Trophoblast cell (in vitro differentiated cells and primary cell): ENCODE results near the gene ATF6.

Source experiments
- DNase-seq, 2 donors: peaks; one replicate each; pipeline ENCODE4 v3.0.0-alpha.2; 2016
- H2AFZ ChIP-seq: 2 replicates; pipeline ENCODE4 v1.6.1; 2013; ENCODE audit warnings: low read length, moderate library complexity, mild to moderate bottlenecking; ENCODE audit not compliant: insufficient read depth, poor library complexity
- H2AK5ac ChIP-seq: 2 replicates; pipeline ENCODE4 v1.6.1; 2013; ENCODE audit warnings: mild to moderate bottlenecking, low read length
- H2BK120ac ChIP-seq: 2 replicates; pipeline ENCODE4 v1.6.1; 2013; ENCODE audit warnings: low read length, mild to moderate bottlenecking, moderate library complexity; ENCODE audit not compliant: insufficient read depth, poor library complexity
- H2BK12ac ChIP-seq: 2 replicates; pipeline ENCODE4 v1.6.1; 2013; ENCODE audit warnings: mild to moderate bottlenecking, low read length, moderate library complexity
- H2BK5ac ChIP-seq: 2 replicates; pipeline ENCODE4 v1.6.1; 2013; ENCODE audit warnings: low read length, low read depth, moderate library complexity, mild to moderate bottlenecking; ENCODE audit not compliant: poor library complexity
- H3K14ac ChIP-seq: 2 replicates; pipeline ENCODE4 v1.6.1; 2013; ENCODE audit warnings: mild to moderate bottlenecking, low read length
- H3K18ac ChIP-seq: 2 replicates; pipeline ENCODE4 v1.6.1; 2013; ENCODE audit warnings: mild to moderate bottlenecking, low read length
- H3K23ac ChIP-seq: 2 replicates; pipeline ENCODE4 v1.6.1; 2013; ENCODE audit warnings: low read length
- H3K27ac ChIP-seq: 2 replicates; pipeline ENCODE4 v1.5.1; 2013; ENCODE audit warnings: low read depth, mild to moderate bottlenecking, inconsistent platforms, low read length, moderate library complexity
- H3K27me3 ChIP-seq: 2 replicates; pipeline ENCODE4 v1.6.1; 2013; ENCODE audit warnings: inconsistent platforms, mild to moderate bottlenecking, low read length, moderate library complexity; ENCODE audit not compliant: insufficient read depth
- H3K36me3 ChIP-seq, 2 experiments: 1 replicate in 1 of 2; 2 replicates in 1 of 2; pipeline ENCODE4 v1.6.1; 2013; ENCODE audit warnings: low read length in 2 of 2, mild to moderate bottlenecking in 2 of 2, moderate library complexity in 1 of 2; ENCODE audit not compliant: insufficient read depth in 2 of 2, control insufficient read depth in 1 of 2
- H3K4ac ChIP-seq: 2 replicates; pipeline ENCODE4 v1.6.1; 2013; ENCODE audit warnings: low read depth, mild to moderate bottlenecking, low read length, moderate library complexity
- H3K4me1 ChIP-seq, 2 experiments: 1 replicate in 1 of 2; 2 replicates in 1 of 2; pipeline ENCODE4 v1.6.1; 2013; ENCODE audit warnings: low read length in 2 of 2, mild to moderate bottlenecking in 2 of 2, moderate library complexity in 1 of 2; ENCODE audit not compliant: insufficient read depth in 2 of 2, control insufficient read depth in 1 of 2
- H3K4me2 ChIP-seq: 2 replicates; pipeline ENCODE4 v1.6.1; 2013; ENCODE audit warnings: inconsistent platforms, mild to moderate bottlenecking, low read length, moderate library complexity
- H3K4me3 ChIP-seq: 2 replicates; pipeline ENCODE4 v1.5.1; 2013; ENCODE audit warnings: mild to moderate bottlenecking, low read depth, low read length, inconsistent platforms
- H3K79me1 ChIP-seq: one replicate; pipeline ENCODE4 v1.6.1; 2013; ENCODE audit warnings: low read length
- H3K79me2 ChIP-seq: 2 replicates; pipeline ENCODE4 v1.6.1; 2013; ENCODE audit warnings: low read length, mild to moderate bottlenecking; ENCODE audit not compliant: control insufficient read depth, insufficient read depth, poor library complexity
- H3K9ac ChIP-seq: 2 replicates; pipeline ENCODE4 v1.6.1; 2013; ENCODE audit warnings: mild to moderate bottlenecking, low read length
- H3K9me3 ChIP-seq: 2 replicates; pipeline ENCODE4 v1.6.1; 2013; ENCODE audit warnings: low read depth, mild to moderate bottlenecking, control low read depth, inconsistent platforms, low read length; ENCODE audit not compliant: insufficient read depth
- H4K12ac ChIP-seq: 2 replicates; pipeline ENCODE4 v1.6.1; 2013; ENCODE audit warnings: low read depth, mild to moderate bottlenecking, low read length, moderate library complexity
- H4K8ac ChIP-seq: 2 replicates; pipeline ENCODE4 v1.6.1; 2013; ENCODE audit warnings: low read depth, mild to moderate bottlenecking, low read length, moderate library complexity
- H4K91ac ChIP-seq: one replicate; pipeline ENCODE4 v1.6.1; 2013; ENCODE audit warnings: low read depth, mild to moderate bottlenecking, low read length, moderate library complexity
- WGBS: extraction: QIAGEN DNeasy Blood & Tissue Kit; methylation state at CpG from one replicate; pipeline ENCODE4 v1.1.7; 2013; ENCODE audit warnings: missing lambda C conversion rate; ENCODE audit not compliant: insufficient read length, insufficient coverage; ENCODE audit errors: extremely low coverage; 5-methylcytosine and 5-hydroxymethylcytosine counted together

ATF6 gene

GRCh38 chr1:161902182-161902581, 136.1 kb downstream of the ATF6 start:
- H3K9me3 ChIP-seq, result no peaks in the 10 kb centered on the region
- H3K79me2 ChIP-seq, result no peaks in the 10 kb centered on the region

DNA sequence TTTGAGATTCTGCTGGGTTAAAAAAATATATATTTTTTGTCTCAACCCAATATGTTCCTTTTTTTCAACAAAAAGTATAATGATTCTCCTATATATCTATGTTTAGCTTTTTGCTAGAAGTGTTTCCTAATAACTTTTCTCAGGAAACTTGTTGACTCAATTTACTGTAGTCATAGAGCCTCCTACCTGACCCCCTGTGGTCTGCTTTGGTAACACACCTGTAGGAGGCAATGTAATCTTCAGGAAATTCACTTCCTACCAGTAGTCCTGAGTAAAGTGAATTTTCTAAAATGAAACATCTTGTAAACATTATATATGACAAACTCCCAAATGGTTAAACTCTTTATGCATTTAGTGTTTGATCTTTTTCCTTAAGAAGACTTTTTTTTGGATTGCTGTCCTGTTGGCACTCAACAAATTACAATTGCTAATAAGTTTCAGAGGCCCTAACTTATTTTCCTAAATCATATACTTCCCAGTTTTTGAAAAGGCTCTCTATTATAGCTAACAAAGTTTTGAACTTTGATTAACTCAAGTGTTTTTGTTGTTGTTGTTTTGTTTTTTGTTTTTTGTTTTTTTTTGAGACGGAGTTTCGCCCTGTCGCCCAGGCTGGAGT, 139.3 kb downstream of the ATF6 start:
- H3K27me3 ChIP-seq, result no peaks in the 10 kb centered on the region
- H3K4me2 ChIP-seq, result no peak overlapping the region
- H2BK120ac ChIP-seq, result no peak overlapping the region
- no peaks in the 10 kb centered on the region for H3K9me3 ChIP-seq
- H4K91ac ChIP-seq, result no peak overlapping the region
- peak; percentile 6 to 53 for DNase-seq
- H3K23ac ChIP-seq, result no peak overlapping the region
- no peak overlapping the region for H2AK5ac ChIP-seq
- no peak overlapping the region for H3K14ac ChIP-seq
- H2BK12ac ChIP-seq, result no peak overlapping the region
- no peak overlapping the region for H3K27ac ChIP-seq
- H3K18ac ChIP-seq, result no peak overlapping the region
- no peaks in the 10 kb centered on the region for H3K4me1 ChIP-seq
- no peak overlapping the region for H3K4ac ChIP-seq
- H3K4me3 ChIP-seq, result no peak overlapping the region
- H3K9ac ChIP-seq, result no peak overlapping the region
- no peaks in the 10 kb centered on the region for H3K79me2 ChIP-seq
- no CpG with 5 or more reads among the region's 3 CpGs for WGBS
- no peaks in the 10 kb centered on the region for H3K79me1 ChIP-seq
- H4K8ac ChIP-seq, result no peak overlapping the region
- no peaks in the 10 kb centered on the region for H3K36me3 ChIP-seq
- no peak overlapping the region for H2BK5ac ChIP-seq
- no peak overlapping the region for H2AFZ ChIP-seq
- no peak overlapping the region for H4K12ac ChIP-seq

More at GRCh38 chr1:161902182-161902581, 136.1 kb downstream of the ATF6 start:
- H3K9ac ChIP-seq, result no peak overlapping the region
- no peaks in the 10 kb centered on the region for H3K36me3 ChIP-seq
- WGBS, result no CpG with 5 or more reads among the region's 2 CpGs
- H2AK5ac ChIP-seq, result no peak overlapping the region
- no peak for DNase-seq
- H2BK120ac ChIP-seq, result no peak overlapping the region
- H2AFZ ChIP-seq, result no peak overlapping the region
- no peak overlapping the region for H3K4ac ChIP-seq
- no peak overlapping the region for H4K8ac ChIP-seq
- H3K27ac ChIP-seq, result no peak overlapping the region
- no peak overlapping the region for H3K4me2 ChIP-seq
- no peak overlapping the region for H3K14ac ChIP-seq
- no peak overlapping the region for H4K12ac ChIP-seq
- H3K23ac ChIP-seq, result no peak overlapping the region
- H3K4me3 ChIP-seq, result no peak overlapping the region
- H3K18ac ChIP-seq, result no peak overlapping the region
- H3K27me3 ChIP-seq, result no peaks in the 10 kb centered on the region
- no peaks in the 10 kb centered on the region for H3K4me1 ChIP-seq
- no peak overlapping the region for H2BK12ac ChIP-seq
- no peak overlapping the region for H4K91ac ChIP-seq
- no peaks in the 10 kb centered on the region for H3K79me1 ChIP-seq
- no peak overlapping the region for H2BK5ac ChIP-seq

DNA sequence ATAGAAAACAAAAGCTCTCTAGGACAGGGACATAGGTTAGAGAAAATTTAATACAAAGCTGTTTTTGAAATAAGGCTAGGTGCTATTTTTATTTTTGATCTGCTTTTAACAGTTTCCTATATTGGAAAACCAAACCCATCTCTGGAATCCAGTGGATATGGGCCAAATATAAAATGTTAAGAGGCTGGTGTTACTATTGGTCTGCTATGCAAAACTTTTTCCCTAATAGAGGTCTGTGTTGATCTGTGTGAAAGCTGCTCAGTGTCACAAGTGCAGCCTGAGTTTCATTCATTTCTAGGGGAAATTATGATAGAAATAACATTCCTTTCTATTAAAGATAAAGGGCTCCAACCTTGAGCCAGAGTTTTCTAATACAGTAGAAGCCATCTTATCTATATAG, 141.1 kb downstream of the ATF6 start:
- Histone ChIP-seq H3K23ac (no peak overlapping the region), H3K4ac (no peak overlapping the region), H3K79me2 (no peaks in the 10 kb centered on the region), H3K79me1 (no peaks in the 10 kb centered on the region), H3K27me3 (no peaks in the 10 kb centered on the region), H3K4me3 (no peak overlapping the region), H3K36me3 (no peaks in the 10 kb centered on the region), H3K18ac (no peak overlapping the region), H4K91ac (no peak overlapping the region), H4K8ac (no peak overlapping the region), H4K12ac (no peak overlapping the region), H2AK5ac (no peak overlapping the region), H3K4me1 (no peaks in the 10 kb centered on the region), H3K14ac (no peak overlapping the region), H2BK5ac (no peak overlapping the region), H2BK120ac (no peak overlapping the region), H3K9ac (no peak overlapping the region), H2AFZ (no peak overlapping the region), H2BK12ac (no peak overlapping the region), H3K9me3 (no peaks in the 10 kb centered on the region), H3K27ac (no peak overlapping the region), H3K4me2 (no peak overlapping the region)
- DNase-seq, result no peak

DNA sequence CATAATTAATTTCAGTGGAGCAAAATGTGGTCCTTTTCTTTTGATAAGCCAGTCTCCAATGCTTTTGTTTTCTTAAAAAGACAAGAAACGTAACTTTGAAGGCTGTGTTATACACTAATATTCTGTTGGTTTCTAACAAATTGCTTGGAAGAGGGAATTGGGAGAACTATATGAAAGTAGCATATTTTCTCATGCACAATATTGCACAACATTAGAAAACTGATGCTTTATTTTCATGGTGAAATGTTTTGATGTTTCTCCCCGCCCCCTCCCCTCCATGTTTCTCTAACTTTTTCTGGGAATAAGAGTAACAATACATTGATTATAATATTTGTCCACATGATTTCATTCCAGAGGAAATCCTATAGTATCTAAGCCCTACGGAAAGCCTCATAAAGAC, 142.1 kb downstream of the ATF6 start:
- Histone ChIP-seq H3K4me1 (no peaks in the 10 kb centered on the region), H4K91ac (no peak overlapping the region), H3K4ac (no peak overlapping the region), H4K12ac (no peak overlapping the region), H2BK12ac (no peak overlapping the region), H3K9ac (no peak overlapping the region), H2BK120ac (no peak overlapping the region), H4K8ac (no peak overlapping the region), H3K9me3 (no peaks in the 10 kb centered on the region), H3K14ac (no peak overlapping the region), H3K4me2 (no peak overlapping the region), H3K4me3 (no peak overlapping the region), H3K79me2 (no peaks in the 10 kb centered on the region), H2AK5ac (no peak overlapping the region), H3K23ac (no peak overlapping the region), H3K18ac (no peak overlapping the region), H3K27me3 (no peaks in the 10 kb centered on the region), H3K27ac (no peak overlapping the region), H2AFZ (no peak overlapping the region), H2BK5ac (no peak overlapping the region), H3K79me1 (no peaks in the 10 kb centered on the region), H3K36me3 (no peaks in the 10 kb centered on the region)
- WGBS, result no CpG with 5 or more reads among the region's 3 CpGs
- no peak for DNase-seq
